Trophoblast cell (in vitro differentiated cells and primary cell): ENCODE measurements around the gene PTPRN2.
"Not testable (repeated sequence)": the region's sequence is repeated elsewhere in the genome, so short reads cannot be mapped to it uniquely, and the experiment has no call there.

Source experiments
- DNase-seq, 2 donors: peaks; one replicate each; pipeline ENCODE4 v3.0.0-alpha.2; 2016
- H2AFZ ChIP-seq: 2 replicates; pipeline ENCODE4 v1.6.1; 2013; ENCODE audit warnings: low read length, moderate library complexity, mild to moderate bottlenecking; ENCODE audit not compliant: insufficient read depth, poor library complexity
- H2AK5ac ChIP-seq: 2 replicates; pipeline ENCODE4 v1.6.1; 2013; ENCODE audit warnings: mild to moderate bottlenecking, low read length
- H2BK120ac ChIP-seq: 2 replicates; pipeline ENCODE4 v1.6.1; 2013; ENCODE audit warnings: low read length, mild to moderate bottlenecking, moderate library complexity; ENCODE audit not compliant: insufficient read depth, poor library complexity
- H2BK12ac ChIP-seq: 2 replicates; pipeline ENCODE4 v1.6.1; 2013; ENCODE audit warnings: mild to moderate bottlenecking, low read length, moderate library complexity
- H2BK5ac ChIP-seq: 2 replicates; pipeline ENCODE4 v1.6.1; 2013; ENCODE audit warnings: low read length, low read depth, moderate library complexity, mild to moderate bottlenecking; ENCODE audit not compliant: poor library complexity
- H3K14ac ChIP-seq: 2 replicates; pipeline ENCODE4 v1.6.1; 2013; ENCODE audit warnings: mild to moderate bottlenecking, low read length
- H3K18ac ChIP-seq: 2 replicates; pipeline ENCODE4 v1.6.1; 2013; ENCODE audit warnings: mild to moderate bottlenecking, low read length
- H3K23ac ChIP-seq: 2 replicates; pipeline ENCODE4 v1.6.1; 2013; ENCODE audit warnings: low read length
- H3K27ac ChIP-seq: 2 replicates; pipeline ENCODE4 v1.5.1; 2013; ENCODE audit warnings: low read depth, mild to moderate bottlenecking, inconsistent platforms, low read length, moderate library complexity
- H3K27me3 ChIP-seq: 2 replicates; pipeline ENCODE4 v1.6.1; 2013; ENCODE audit warnings: inconsistent platforms, mild to moderate bottlenecking, low read length, moderate library complexity; ENCODE audit not compliant: insufficient read depth
- H3K36me3 ChIP-seq, 2 experiments: 1 replicate in 1 of 2; 2 replicates in 1 of 2; pipeline ENCODE4 v1.6.1; 2013; ENCODE audit warnings: low read length in 2 of 2, mild to moderate bottlenecking in 2 of 2, moderate library complexity in 1 of 2; ENCODE audit not compliant: insufficient read depth in 2 of 2, control insufficient read depth in 1 of 2
- H3K4ac ChIP-seq: 2 replicates; pipeline ENCODE4 v1.6.1; 2013; ENCODE audit warnings: low read depth, mild to moderate bottlenecking, low read length, moderate library complexity
- H3K4me1 ChIP-seq, 2 experiments: 1 replicate in 1 of 2; 2 replicates in 1 of 2; pipeline ENCODE4 v1.6.1; 2013; ENCODE audit warnings: low read length in 2 of 2, mild to moderate bottlenecking in 2 of 2, moderate library complexity in 1 of 2; ENCODE audit not compliant: insufficient read depth in 2 of 2, control insufficient read depth in 1 of 2
- H3K4me2 ChIP-seq: 2 replicates; pipeline ENCODE4 v1.6.1; 2013; ENCODE audit warnings: inconsistent platforms, mild to moderate bottlenecking, low read length, moderate library complexity
- H3K4me3 ChIP-seq: 2 replicates; pipeline ENCODE4 v1.5.1; 2013; ENCODE audit warnings: mild to moderate bottlenecking, low read depth, low read length, inconsistent platforms
- H3K79me1 ChIP-seq: one replicate; pipeline ENCODE4 v1.6.1; 2013; ENCODE audit warnings: low read length
- H3K79me2 ChIP-seq: 2 replicates; pipeline ENCODE4 v1.6.1; 2013; ENCODE audit warnings: low read length, mild to moderate bottlenecking; ENCODE audit not compliant: control insufficient read depth, insufficient read depth, poor library complexity
- H3K9ac ChIP-seq: 2 replicates; pipeline ENCODE4 v1.6.1; 2013; ENCODE audit warnings: mild to moderate bottlenecking, low read length
- H3K9me3 ChIP-seq: 2 replicates; pipeline ENCODE4 v1.6.1; 2013; ENCODE audit warnings: low read depth, mild to moderate bottlenecking, control low read depth, inconsistent platforms, low read length; ENCODE audit not compliant: insufficient read depth
- H4K12ac ChIP-seq: 2 replicates; pipeline ENCODE4 v1.6.1; 2013; ENCODE audit warnings: low read depth, mild to moderate bottlenecking, low read length, moderate library complexity
- H4K8ac ChIP-seq: 2 replicates; pipeline ENCODE4 v1.6.1; 2013; ENCODE audit warnings: low read depth, mild to moderate bottlenecking, low read length, moderate library complexity
- H4K91ac ChIP-seq: one replicate; pipeline ENCODE4 v1.6.1; 2013; ENCODE audit warnings: low read depth, mild to moderate bottlenecking, low read length, moderate library complexity
- WGBS: extraction: QIAGEN DNeasy Blood & Tissue Kit; methylation state at CpG from one replicate; pipeline ENCODE4 v1.1.7; 2013; ENCODE audit warnings: missing lambda C conversion rate; ENCODE audit not compliant: insufficient read length, insufficient coverage; ENCODE audit errors: extremely low coverage; 5-methylcytosine and 5-hydroxymethylcytosine counted together

PTPRN2 gene

DNA sequence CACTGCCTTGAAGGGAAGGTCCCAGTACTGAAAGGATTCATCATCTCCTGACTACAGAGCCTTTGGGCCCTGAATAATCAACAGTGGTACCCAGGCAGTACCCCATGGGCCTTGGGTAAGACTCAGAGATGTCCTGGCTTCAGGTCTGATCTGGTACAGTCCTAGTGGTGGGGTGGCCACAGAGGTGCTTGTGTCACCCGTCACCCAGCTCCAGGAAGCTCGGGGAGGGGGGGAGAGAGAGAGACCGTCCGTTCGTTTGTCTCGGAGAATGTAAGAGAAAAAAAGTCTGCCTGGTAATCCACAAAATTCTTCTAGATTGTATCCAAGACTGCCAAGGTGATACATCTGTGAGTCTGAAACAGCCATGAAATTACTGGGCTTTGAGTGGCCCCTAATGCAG is 381.3 kb downstream of the PTPRN2 start:
- no peaks in the 10 kb centered on the region for H3K79me1 ChIP-seq
- H2BK120ac ChIP-seq, result no peak overlapping the region
- H2AK5ac ChIP-seq, result no peak overlapping the region
- H3K27ac ChIP-seq, result no peak overlapping the region
- no peak overlapping the region for H4K8ac ChIP-seq
- no peak overlapping the region for H3K4me3 ChIP-seq
- no peaks in the 10 kb centered on the region for H3K27me3 ChIP-seq
- H3K23ac ChIP-seq, result no peak overlapping the region
- no peak overlapping the region for H2BK12ac ChIP-seq
- H3K4ac ChIP-seq, result no peak overlapping the region
- H4K12ac ChIP-seq, result no peak overlapping the region
- no peaks in the 10 kb centered on the region for H3K79me2 ChIP-seq
- H3K4me1 ChIP-seq, result no peaks in the 10 kb centered on the region
- DNase-seq, result no peak
- no peak overlapping the region for H2AFZ ChIP-seq
- no peak overlapping the region for H4K91ac ChIP-seq
- peaks cover 7% of the 10 kb centered on the region for H3K9me3 ChIP-seq
- no CpG with 5 or more reads among the region's 6 CpGs for WGBS
- H3K4me2 ChIP-seq, result no peak overlapping the region
- no peak overlapping the region for H3K9ac ChIP-seq
- no peak overlapping the region for H3K14ac ChIP-seq
- no peak overlapping the region for H2BK5ac ChIP-seq
- H3K18ac ChIP-seq, result no peak overlapping the region
- no peaks in the 10 kb centered on the region for H3K36me3 ChIP-seq

DNA sequence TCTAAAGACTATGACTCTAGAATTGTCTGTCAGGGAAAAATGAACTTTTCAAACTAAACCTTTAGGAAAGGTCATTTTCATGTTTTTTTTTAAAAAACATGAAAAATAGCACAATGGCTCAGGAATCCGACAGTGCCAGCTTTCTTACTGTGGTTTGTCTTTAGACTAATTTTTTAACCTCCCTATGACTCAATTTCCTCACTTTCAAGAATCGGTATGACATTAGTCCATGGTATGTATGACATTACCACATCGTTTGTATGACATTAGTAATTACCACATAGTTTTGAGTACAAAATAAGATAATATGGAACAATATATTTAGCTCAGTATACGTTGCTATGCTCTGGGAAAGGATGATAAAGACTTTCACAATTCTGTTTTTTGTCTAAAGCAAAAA is 383.2 kb downstream of the PTPRN2 start:
- H3K36me3 ChIP-seq, result no peaks in the 10 kb centered on the region
- no peaks in the 10 kb centered on the region for H3K4me1 ChIP-seq
- H3K27me3 ChIP-seq, result no peaks in the 10 kb centered on the region
- H4K8ac ChIP-seq, result no peak overlapping the region
- no peak overlapping the region for H2BK12ac ChIP-seq
- no peak overlapping the region for H3K9ac ChIP-seq
- H3K4ac ChIP-seq, result no peak overlapping the region
- no peak overlapping the region for H4K91ac ChIP-seq
- DNase-seq, result no peak
- H3K4me2 ChIP-seq, result no peak overlapping the region
- H2AK5ac ChIP-seq, result no peak overlapping the region
- H3K79me1 ChIP-seq, result no peaks in the 10 kb centered on the region
- no peak overlapping the region for H2AFZ ChIP-seq
- H4K12ac ChIP-seq, result no peak overlapping the region
- WGBS, result no CpG with 5 or more reads among the region's 4 CpGs
- no peak overlapping the region for H3K4me3 ChIP-seq
- H3K27ac ChIP-seq, result no peak overlapping the region
- H3K79me2 ChIP-seq, result no peaks in the 10 kb centered on the region
- no peak overlapping the region for H3K23ac ChIP-seq
- H3K18ac ChIP-seq, result no peak overlapping the region
- no peak overlapping the region for H2BK5ac ChIP-seq
- no peak overlapping the region for H3K14ac ChIP-seq
- H3K9me3 ChIP-seq, result peaks cover 7% of the 10 kb centered on the region
- no peak overlapping the region for H2BK120ac ChIP-seq

DNA sequence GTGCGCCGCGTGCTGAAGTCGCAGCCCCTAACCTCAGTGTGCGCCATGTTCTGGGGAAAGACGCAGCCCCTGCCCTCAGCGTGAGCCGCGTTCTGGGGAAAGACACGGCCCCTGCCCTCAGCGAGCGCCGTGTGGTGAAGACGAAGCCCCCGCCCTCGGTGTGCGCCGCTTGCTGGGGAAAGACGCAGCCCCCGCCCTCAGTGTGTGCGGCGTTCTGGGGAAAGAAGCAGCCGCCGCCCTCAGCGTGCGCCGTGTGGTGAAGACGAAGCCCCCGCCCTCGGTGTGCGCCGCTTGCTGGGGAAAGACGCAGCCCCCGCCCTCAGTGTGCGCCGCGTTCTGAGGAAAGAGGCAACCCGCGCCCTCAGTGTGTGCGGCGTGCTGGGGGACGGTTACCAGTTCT is 383.7 kb downstream of the PTPRN2 start:
- not testable (repeated sequence) for H3K4me1 ChIP-seq, H3K4me3 ChIP-seq, H2AFZ ChIP-seq, H3K36me3 ChIP-seq, H2AK5ac ChIP-seq, H4K12ac ChIP-seq, H3K79me1 ChIP-seq, H3K27ac ChIP-seq, H3K27me3 ChIP-seq, H3K79me2 ChIP-seq, H4K91ac ChIP-seq, H2BK120ac ChIP-seq, DNase-seq, H3K4ac ChIP-seq, H3K18ac ChIP-seq, H2BK12ac ChIP-seq, H3K4me2 ChIP-seq, H3K9me3 ChIP-seq, H4K8ac ChIP-seq, H2BK5ac ChIP-seq, H3K23ac ChIP-seq, H3K9ac ChIP-seq, H3K14ac ChIP-seq
- WGBS, result no CpG with 5 or more reads among the region's 42 CpGs

DNA sequence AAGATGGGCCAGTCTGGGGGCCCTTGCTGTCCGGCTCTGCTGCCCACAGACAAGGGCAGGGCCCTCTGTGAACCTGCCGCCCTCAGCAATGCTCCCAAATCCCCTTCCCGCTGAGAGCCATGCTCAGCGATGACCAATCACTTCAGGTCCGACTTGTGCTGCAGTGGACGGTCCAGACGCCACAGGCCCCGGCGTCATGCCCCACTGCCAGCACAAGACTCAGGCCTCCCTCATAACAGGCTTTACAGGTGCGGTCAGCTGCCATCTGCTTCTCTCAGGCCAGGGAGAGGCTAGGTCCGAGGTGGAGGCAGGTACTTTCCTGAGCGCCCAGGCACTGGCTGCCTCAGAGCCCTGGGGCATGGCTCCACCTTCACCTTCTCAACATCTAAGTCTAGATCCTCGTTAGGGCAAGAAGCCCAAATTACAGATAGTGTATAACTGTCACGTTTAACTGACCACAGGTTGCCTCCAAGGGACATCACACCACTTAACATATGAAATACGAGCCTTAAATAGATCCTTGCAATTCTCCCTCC is 393.2 kb downstream of the PTPRN2 start:
- Histone ChIP-seq H3K36me3 (no peaks in the 10 kb centered on the region), H3K79me1 (no peaks in the 10 kb centered on the region), H3K27ac (no peak overlapping the region), H3K18ac (no peak overlapping the region), H4K8ac (no peak overlapping the region), H2BK12ac (no peak overlapping the region), H2AK5ac (no peak overlapping the region), H3K79me2 (no peaks in the 10 kb centered on the region), H3K4me2 (no peak overlapping the region), H3K4ac (no peak overlapping the region), H2BK5ac (no peak overlapping the region), H4K91ac (no peak overlapping the region), H3K9me3 (peaks cover 34% of the 10 kb centered on the region), H4K12ac (no peak overlapping the region), H3K14ac (no peak overlapping the region), H3K4me3 (no peak overlapping the region), H2AFZ (no peak overlapping the region), H3K4me1 (no peaks in the 10 kb centered on the region), H3K23ac (no peak overlapping the region), H3K27me3 (no peaks in the 10 kb centered on the region), H3K9ac (peak overlapping the region; percentile 18), H2BK120ac (no peak overlapping the region)
- DNase-seq, result no peak
- WGBS, result no CpG with 5 or more reads among the region's 15 CpGs
